IMR-90 (cell line): ENCODE results near the gene S100A3. TPM values are rescaled to one million over a fixed set of nuclear protein-coding genes. Genes with fewer than 3 reads are reported as not detected.
A peak's percentile ranks its signal among the peaks of the same experiment; 100 is the strongest.

Source experiments
- ATAC-seq: fragments of 200-7000 bp; cut with Tn5 transposase; 2 replicates; pipeline ENCODE4 v1.9.1; 2020; ENCODE audit warnings: low read depth, mild to moderate bottlenecking, moderate library complexity
- BruUV-seq: library from RNA; stranded (reverse); fragments of 400-500 nt; replicated peaks from 2 replicates; lab custom pipeline; 2021; lab: Mats Ljungman, UMichigan
- CTCF ChIA-PET: fragments of 300-600 bp; formaldehyde crosslinking; extraction: SDS; loops from one replicate; lab custom pipeline; 2021; ENCODE audit warnings: antibody characterized with exemption; lab: Yijun Ruan, JAX
- POLR2A ChIA-PET: fragments of 300-600 bp; sonication (Branson Sonifier 250); formaldehyde crosslinking; loops from one replicate; lab custom pipeline; 2022; ENCODE audit warnings: antibody characterized with exemption; ENCODE audit not compliant: unreplicated experiment; lab: Charles Lee
- DNase-seq: peaks from one replicate; pipeline ENCODE4 v3.0.0; 2013
- H2AFZ ChIP-seq: replicated peaks from 2 replicates; pipeline ENCODE3; 2013; ENCODE audit warnings: low read length, mild to moderate bottlenecking; ENCODE audit not compliant: poor library complexity
- H2AK5ac ChIP-seq: 2 replicates; pipeline ENCODE4 v1.6.1; 2013; ENCODE audit warnings: low read depth, low read length, inconsistent platforms
- H2AK9ac ChIP-seq: replicated peaks from 2 replicates; pipeline ENCODE3; 2013; ENCODE audit warnings: mild to moderate bottlenecking, low read depth, low read length, moderate library complexity; ENCODE audit not compliant: poor library complexity
- H2BK120ac ChIP-seq: 2 replicates; pipeline ENCODE4 v1.6.1; 2013; ENCODE audit warnings: low read depth, low read length, inconsistent platforms
- H2BK15ac ChIP-seq: 3 replicates; pipeline ENCODE4 v1.6.1; 2013; ENCODE audit warnings: low read depth, low read length, inconsistent platforms
- H2BK20ac ChIP-seq: 2 replicates; pipeline ENCODE4 v1.6.1; 2013; ENCODE audit warnings: low read depth, mild to moderate bottlenecking, inconsistent platforms, low read length, moderate library complexity
- H2BK5ac ChIP-seq: 2 replicates; pipeline ENCODE4 v1.6.1; 2013; ENCODE audit warnings: mild to moderate bottlenecking, low read depth, low read length, inconsistent platforms; ENCODE audit not compliant: poor library complexity, severe bottlenecking
- H3K14ac ChIP-seq: replicated peaks from 2 replicates; pipeline ENCODE4 v1.6.1; 2013; ENCODE audit warnings: low read depth, low read length, inconsistent platforms
- H3K18ac ChIP-seq: 2 replicates; pipeline ENCODE4 v1.6.1; 2013; ENCODE audit warnings: low read depth, low read length, control low read depth
- H3K23ac ChIP-seq: 2 replicates; pipeline ENCODE4 v1.6.1; 2013; ENCODE audit warnings: low read depth, low read length, inconsistent platforms
- H3K27ac ChIP-seq: 2 replicates; pipeline ENCODE4 v1.5.1; 2013; ENCODE audit warnings: mild to moderate bottlenecking, control low read depth, low read length; ENCODE audit not compliant: insufficient read depth
- H3K27me3 ChIP-seq: 2 replicates; pipeline ENCODE4 v1.6.1; 2013; ENCODE audit warnings: low read length; ENCODE audit not compliant: control insufficient read depth, insufficient read depth
- H3K36me3 ChIP-seq: 2 replicates; pipeline ENCODE4 v1.6.1; 2013; ENCODE audit warnings: low read length, mixed read lengths; ENCODE audit not compliant: control insufficient read depth, insufficient read depth
- H3K4ac ChIP-seq: 2 replicates; pipeline ENCODE4 v1.6.1; 2013; ENCODE audit warnings: low read depth, low read length, inconsistent platforms
- H3K4me1 ChIP-seq: 2 replicates; pipeline ENCODE4 v1.6.1; 2013; ENCODE audit warnings: low read length, mixed read lengths; ENCODE audit not compliant: control insufficient read depth, insufficient read depth
- H3K4me2 ChIP-seq: 2 replicates; pipeline ENCODE4 v1.6.1; 2013; ENCODE audit warnings: low read depth, mild to moderate bottlenecking, control low read depth, low read length, moderate library complexity
- H3K4me3 ChIP-seq: 2 replicates; pipeline ENCODE4 v1.5.1; 2013; ENCODE audit warnings: low read depth, mild to moderate bottlenecking, control low read depth, low read length, moderate library complexity; ENCODE audit not compliant: insufficient read depth
- H3K56ac ChIP-seq: 2 replicates; pipeline ENCODE4 v1.6.1; 2013; ENCODE audit warnings: low read length, inconsistent platforms; ENCODE audit not compliant: insufficient read depth; ENCODE audit errors: extremely low read depth
- H3K79me1 ChIP-seq, 2 experiments: 2 replicates each; pipeline ENCODE4 v1.6.1; 2013; ENCODE audit warnings: low read length in 2 of 2, inconsistent platforms in 1 of 2, low read depth in 1 of 2
- H3K9ac ChIP-seq: 2 replicates; pipeline ENCODE4 v1.6.1; 2013; ENCODE audit warnings: low read depth, low read length, control low read depth
- H3K9me1 ChIP-seq: 2 replicates; pipeline ENCODE4 v1.6.1; 2013; ENCODE audit warnings: low read length, inconsistent platforms; ENCODE audit not compliant: insufficient read depth
- H3K9me3 ChIP-seq: 2 replicates; pipeline ENCODE4 v1.6.1; 2013; ENCODE audit warnings: low read length; ENCODE audit not compliant: control insufficient read depth, insufficient read depth
- H4K20me1 ChIP-seq: 2 replicates; pipeline ENCODE4 v1.6.1; 2013; ENCODE audit warnings: low read length, inconsistent platforms; ENCODE audit not compliant: insufficient read depth
- H4K5ac ChIP-seq: 2 replicates; pipeline ENCODE4 v1.6.1; 2013; ENCODE audit warnings: mild to moderate bottlenecking, low read depth, low read length, control low read depth
- H4K8ac ChIP-seq, 2 experiments: 2 replicates each; pipeline ENCODE4 v1.6.1; 2013; ENCODE audit warnings: low read depth in 2 of 2, low read length in 2 of 2, control low read depth in 1 of 2, inconsistent platforms in 1 of 2
- H4K91ac ChIP-seq: 2 replicates; pipeline ENCODE4 v1.6.1; 2013; ENCODE audit warnings: low read depth, low read length, inconsistent platforms; ENCODE audit not compliant: insufficient read depth
- BHLHE40 ChIP-seq: fragments of 150-350 bp; IDR thresholded peaks from 2 replicates; pipeline ENCODE4 v1.6.1; 2016; ENCODE audit warnings: mild to moderate bottlenecking, low read depth, low read length
- CHD1 ChIP-seq: IDR thresholded peaks from 2 replicates; pipeline ENCODE4 v1.6.1; 2012; ENCODE audit warnings: low read depth, low read length, improper control_type of control experiment
- FOS ChIP-seq: fragments of 150-350 bp; IDR thresholded peaks from 2 replicates; pipeline ENCODE4 v1.6.1; 2016; ENCODE audit warnings: low read depth, low read length
- MXI1 ChIP-seq: IDR thresholded peaks from 2 replicates; pipeline ENCODE4 v1.6.1; 2012; ENCODE audit warnings: low read depth, mild to moderate bottlenecking, low read length, moderate library complexity, borderline replicate concordance
- POLR2A ChIP-seq: IDR thresholded peaks from 2 replicates; pipeline ENCODE4 v1.6.1; 2012; ENCODE audit warnings: mild to moderate bottlenecking, low read depth, low read length
- RAD21 ChIP-seq: IDR thresholded peaks from 2 replicates; pipeline ENCODE4 v1.6.1; 2012; ENCODE audit warnings: low read length, improper control_type of control experiment
- SMC3 ChIP-seq: fragments of 150-350 bp; IDR thresholded peaks from 2 replicates; pipeline ENCODE4 v1.6.1; 2016; ENCODE audit warnings: low read depth, mild to moderate bottlenecking, antibody characterized with exemption, low read length, moderate library complexity
- WGBS, 2 experiments: methylation state at CpG; one replicate each; pipeline versions ENCODE4 v1.1.5 to v1.1.7; 2013; ENCODE audit warnings: missing lambda C conversion rate in 2 of 2; ENCODE audit not compliant: insufficient read length in 1 of 2; ENCODE audit errors: extremely low coverage in 2 of 2; 5-methylcytosine and 5-hydroxymethylcytosine counted together
- dilution Hi-C: fragments of 300-500 bp; cut with HindIII; formaldehyde crosslinking; loops from one replicate; pipeline ENCODE4 v1.14.3; 2018; ENCODE audit warnings: low sequenced_read_pairs; ENCODE audit not compliant: unreplicated experiment
- in situ Hi-C: fragments of 300-500 bp; cut with MboI; formaldehyde crosslinking; loops from 3 replicates; pipeline ENCODE4 v1.14.3; 2019; ENCODE audit warnings: low sequenced_read_pairs, inconsistent platforms, mixed read lengths
- intact Hi-C: fragments of 100-400 bp; cut with micrococcal nuclease; formaldehyde crosslinking; loops from 2 replicates; pipeline ENCODE4 v1.10.0; 2022
- polyA plus RNA-seq, 3 experiments: library from polyadenylated mRNA; depleted of rRNA; stranded (reverse); fragments of >200 nt; gene quantifications; 2 replicates each; pipeline ENCODE4 v1.2.3, GENCODE V29; 2012; ENCODE audit warnings: low replicate concordance in 1 of 3
- total RNA-seq: library from RNA; depleted of rRNA; stranded (reverse); fragments of >200 nt; gene quantifications from 2 replicates; pipeline ENCODE4 v1.2.3, GENCODE V29; 2012

S100A3 gene
- total and polyA plus RNA-seq, 2 of the 4 experiments (the other 2 are of a cell fraction), result 2.9 to 4.5 TPM

GRCh38 chr1:153571706-153572105 lies 22.6 kb upstream of the S100A3 start:
- H3K56ac ChIP-seq, result no peak overlapping the region; the same call in 1 of the 2 replicates
- H3K79me1 ChIP-seq, result peaks cover 0 to 22% of the 10 kb centered on the region in 2 experiments; a peak in 2 of 4 replicates
- dilution Hi-C loops, result no loop called here
- H4K5ac ChIP-seq, result no peak overlapping the region
- H4K20me1 ChIP-seq, result no peaks in the 10 kb centered on the region
- H3K18ac ChIP-seq, result no peak overlapping the region
- ChIA-PET CTCF (interaction anchor here (1.0 to 2.3 kb wide), 10 partner anchors 21 to 88 kb away, joined by 3 to 16 read pairs (median 4); partner anchors contain the start of gene S100A13), POLR2A (interaction anchor here (0.6 to 1.9 kb wide), 3 partner anchors 36 to 62 kb away, joined by 3 to 7 read pairs (median 3); partner anchors contain the start of genes S100A13 and S100A6)
- H2BK120ac ChIP-seq, result peak overlapping the region; percentile 94
- H2BK15ac ChIP-seq, result peak overlapping the region; percentile 51; the same call in 2 of the 3 replicates
- H3K23ac ChIP-seq, result peak overlapping the region; percentile 13; the same call in 1 of the 2 replicates
- H2BK5ac ChIP-seq, result peak overlapping the region; percentile 24
- BruUV-seq, result no TSS peak
- no peaks in the 10 kb centered on the region for H3K27me3 ChIP-seq
- no peak for ATAC-seq
- TF ChIP-seq SMC3 (no peak), MXI1 (no peak), BHLHE40 (no peak), FOS (no peak), POLR2A (no peak), CHD1 (no peak), RAD21 (no peak)
- H4K8ac ChIP-seq, result peak overlapping the region in 1 of 2 experiments; percentile 67; a peak in 1 of 4 replicates
- peak overlapping the region; percentile 61; the same call in 1 of the 2 replicates for H4K91ac ChIP-seq
- peaks cover 21% of the 10 kb centered on the region for H3K4me1 ChIP-seq
- no peaks in the 10 kb centered on the region for H3K9me3 ChIP-seq
- H3K9ac ChIP-seq, result no peak overlapping the region
- peak overlapping the region; percentile 34; the same call in 1 of the 2 replicates for H3K14ac ChIP-seq
- H2AFZ ChIP-seq, result peak overlapping the region; percentile 78
- peaks cover 22% of the 10 kb centered on the region for H3K9me1 ChIP-seq
- no CpG with 5 or more reads among the region's 7 CpGs for WGBS, 2 experiments
- peak overlapping the region; percentile 74 for H3K4ac ChIP-seq
- peak overlapping the region; percentile 90 for H2AK5ac ChIP-seq
- H3K36me3 ChIP-seq, result no peaks in the 10 kb centered on the region
- DNase-seq, result no peak
- H3K4me2 ChIP-seq, result no peak overlapping the region
- H3K4me3 ChIP-seq, result no peak overlapping the region
- intact Hi-C loops, result loop anchor here (1.0 to 2.0 kb wide), 8 partner anchors 41 to 178 kb away; partner anchors contain the start of genes CHTOP, ILF2, S100A13 and S100A16
- H3K27ac ChIP-seq, result no peak overlapping the region
- peak overlapping the region; percentile 90 for H2AK9ac ChIP-seq
- in situ Hi-C loops, result no loop called here
- H2BK20ac ChIP-seq, result peak overlapping the region; percentile 22
